H9 (cell line): ENCODE results near the gene PRPF4. TPM values are rescaled to one million over a fixed set of nuclear protein-coding genes. Genes with fewer than 3 reads are reported as not detected.

ENCODE experiments used
- DNase-seq: peaks from one replicate; pipeline ENCODE4 v3.0.0-alpha.2; 2017
- H2AFZ ChIP-seq: one replicate; pipeline ENCODE4 v1.6.1; 2013; ENCODE audit warnings: mild to moderate bottlenecking, low read length, control low read depth, moderate library complexity
- H2AK5ac ChIP-seq: 2 replicates; pipeline ENCODE4 v1.6.1; 2013; ENCODE audit warnings: low read length, control low read depth, mixed read lengths; ENCODE audit not compliant: insufficient read length
- H2BK120ac ChIP-seq: one replicate; pipeline ENCODE4 v1.6.1; 2013; ENCODE audit warnings: low read depth, mild to moderate bottlenecking, low read length, control low read depth, inconsistent platforms; ENCODE audit not compliant: poor library complexity, severe bottlenecking
- H2BK12ac ChIP-seq: 2 replicates; pipeline ENCODE4 v1.6.1; 2013; ENCODE audit warnings: low read length, control low read depth, mixed read lengths, low read depth; ENCODE audit not compliant: insufficient read length
- H2BK15ac ChIP-seq: 2 replicates; pipeline ENCODE4 v1.6.1; 2013; ENCODE audit warnings: low read depth, low read length, control low read depth
- H2BK20ac ChIP-seq: one replicate; pipeline ENCODE4 v1.6.1; 2013; ENCODE audit warnings: low read depth, mild to moderate bottlenecking, low read length, control low read depth, inconsistent platforms; ENCODE audit not compliant: poor library complexity, severe bottlenecking
- H2BK5ac ChIP-seq: 2 replicates; pipeline ENCODE4 v1.6.1; 2013; ENCODE audit warnings: low read length, control low read depth, mixed read lengths; ENCODE audit not compliant: insufficient read length
- H3K14ac ChIP-seq: 2 replicates; pipeline ENCODE4 v1.6.1; 2013; ENCODE audit warnings: low read length, control low read depth; ENCODE audit not compliant: insufficient read depth
- H3K18ac ChIP-seq: 2 replicates; pipeline ENCODE4 v1.6.1; 2013; ENCODE audit warnings: low read depth, mild to moderate bottlenecking, mixed read lengths, low read length, control low read depth; ENCODE audit not compliant: insufficient read length
- H3K23ac ChIP-seq: 2 replicates; pipeline ENCODE4 v1.6.1; 2013; ENCODE audit warnings: low read length, control low read depth, mixed read lengths, low read depth; ENCODE audit not compliant: insufficient read length
- H3K23me2 ChIP-seq: 2 replicates; pipeline ENCODE4 v1.6.1; 2013; ENCODE audit warnings: low read depth, mild to moderate bottlenecking, mixed read lengths, low read length, control low read depth; ENCODE audit not compliant: insufficient read length, poor library complexity, severe bottlenecking
- H3K27ac ChIP-seq: 2 replicates; pipeline ENCODE4 v1.5.1; 2013; ENCODE audit warnings: low read length, control low read depth, mixed read lengths, low read depth; ENCODE audit not compliant: insufficient read length
- H3K27me3 ChIP-seq: 2 replicates; pipeline ENCODE4 v1.6.1; 2013; ENCODE audit warnings: low read length, control low read depth, inconsistent platforms; ENCODE audit not compliant: insufficient read depth
- H3K4ac ChIP-seq: 2 replicates; pipeline ENCODE4 v1.6.1; 2013; ENCODE audit warnings: low read depth, mild to moderate bottlenecking, control low read depth, inconsistent platforms, low read length, moderate library complexity
- H3K4me1 ChIP-seq: 2 replicates; pipeline ENCODE4 v1.6.1; 2013; ENCODE audit warnings: low read length, control low read depth, inconsistent platforms; ENCODE audit not compliant: insufficient read depth
- H3K4me2 ChIP-seq: 2 replicates; pipeline ENCODE4 v1.6.1; 2013; ENCODE audit warnings: low read length, control low read depth, mixed read lengths; ENCODE audit not compliant: insufficient read length, insufficient read depth
- H3K56ac ChIP-seq: 2 replicates; pipeline ENCODE4 v1.6.1; 2013; ENCODE audit warnings: low read depth, mild to moderate bottlenecking, mixed read lengths, low read length, control low read depth; ENCODE audit not compliant: insufficient read length
- H3K79me1 ChIP-seq: 2 replicates; pipeline ENCODE4 v1.6.1; 2013; ENCODE audit warnings: low read depth, mild to moderate bottlenecking, moderate library complexity, low read length, control low read depth, inconsistent platforms; ENCODE audit not compliant: insufficient read depth, poor library complexity, severe bottlenecking
- H3K79me2 ChIP-seq: 2 replicates; pipeline ENCODE4 v1.6.1; 2013; ENCODE audit warnings: low read length, control low read depth, inconsistent platforms; ENCODE audit not compliant: insufficient read depth
- H3K9ac ChIP-seq: 2 replicates; pipeline ENCODE4 v1.6.1; 2013; ENCODE audit warnings: low read length, control low read depth, mixed read lengths; ENCODE audit not compliant: insufficient read length; ENCODE audit errors: extremely low read depth
- H3K9me3 ChIP-seq: one replicate; pipeline ENCODE4 v1.6.1; 2013; ENCODE audit warnings: low read depth, low read length, inconsistent platforms; ENCODE audit not compliant: control insufficient read depth
- H3T11ph ChIP-seq: one replicate; pipeline ENCODE4 v1.6.1; 2013; ENCODE audit warnings: mild to moderate bottlenecking, low read length, control low read depth, inconsistent platforms
- H4K20me1 ChIP-seq: one replicate; pipeline ENCODE4 v1.6.1; 2013; ENCODE audit not compliant: control insufficient read depth, insufficient read length, insufficient read depth
- H4K5ac ChIP-seq: 2 replicates; pipeline ENCODE4 v1.6.1; 2013; ENCODE audit warnings: low read depth, mild to moderate bottlenecking, mixed read lengths, low read length, control low read depth; ENCODE audit not compliant: insufficient read length
- H4K8ac ChIP-seq: replicated peaks from 2 replicates; pipeline ENCODE4 v1.6.1; 2013; ENCODE audit warnings: low read length, control low read depth, mixed read lengths, low read depth; ENCODE audit not compliant: insufficient read length
- H4K91ac ChIP-seq: 2 replicates; pipeline ENCODE4 v1.6.1; 2013; ENCODE audit warnings: low read depth, mild to moderate bottlenecking, moderate library complexity, mixed read lengths, low read length, control low read depth; ENCODE audit not compliant: insufficient read length
- H3K27ac Mint-ChIP-seq, 3 experiments: 2 replicates in 2 of 3; 3 replicates in 1 of 3; pipeline ENCODE4 v1.8.0; 2020 to 2021; ENCODE audit warnings: mixed read lengths in 3 of 3, mild to moderate bottlenecking in 1 of 3, moderate library complexity in 1 of 3
- H3K27me3 Mint-ChIP-seq: 2 replicates; pipeline ENCODE4 v1.8.0; 2021; ENCODE audit warnings: low read depth, mild to moderate bottlenecking, moderate library complexity, mixed read lengths
- H3K36me3 Mint-ChIP-seq, 3 experiments: 2 replicates in 2 of 3; 3 replicates in 1 of 3; pipeline ENCODE4 v1.8.0; 2020 to 2021; ENCODE audit warnings: low read depth in 3 of 3, mixed read lengths in 3 of 3; ENCODE audit not compliant: insufficient read depth in 1 of 3
- H3K4me1 Mint-ChIP-seq, 2 experiments: 2 replicates each; pipeline ENCODE4 v1.8.0; 2020; ENCODE audit warnings: mixed read lengths in 2 of 2
- H3K4me3 Mint-ChIP-seq, 2 experiments: 2 replicates in 1 of 2; 3 replicates in 1 of 2; pipeline ENCODE4 v1.8.0; 2020 to 2021; ENCODE audit warnings: mild to moderate bottlenecking in 2 of 2, mixed read lengths in 2 of 2, moderate library complexity in 1 of 2
- H3K9me3 Mint-ChIP-seq, 2 experiments: 2 replicates in 1 of 2; 3 replicates in 1 of 2; pipeline ENCODE4 v1.8.0; 2020; ENCODE audit warnings: mild to moderate bottlenecking in 2 of 2, mixed read lengths in 2 of 2, moderate library complexity in 1 of 2
- WGBS: extraction: QIAGEN DNeasy Blood & Tissue Kit; methylation state at CpG from one replicate; pipeline ENCODE4 v1.1.7; 2013; ENCODE audit warnings: missing lambda C conversion rate, low lambda C conversion rate, mixed read lengths; ENCODE audit not compliant: insufficient read length; ENCODE audit errors: extremely low coverage; 5-methylcytosine and 5-hydroxymethylcytosine counted together
- total RNA-seq: library from RNA; stranded (reverse); gene quantifications from 2 replicates; pipeline ENCODE4 v1.2.1, GENCODE V29; 2021
- TF ChIP-seq, protein P1 (sequence below): fragments of 200-600 bp; sonication (generic); conservative IDR thresholded peaks from 3 replicates; pipeline ENCODE4 v1.8.0; 2021; ENCODE audit warnings: antibody characterized with exemption, mild to moderate bottlenecking

PRPF4 gene
- total RNA-seq, 1 experiment from 2014 or later, result 49.8 TPM

DNA sequence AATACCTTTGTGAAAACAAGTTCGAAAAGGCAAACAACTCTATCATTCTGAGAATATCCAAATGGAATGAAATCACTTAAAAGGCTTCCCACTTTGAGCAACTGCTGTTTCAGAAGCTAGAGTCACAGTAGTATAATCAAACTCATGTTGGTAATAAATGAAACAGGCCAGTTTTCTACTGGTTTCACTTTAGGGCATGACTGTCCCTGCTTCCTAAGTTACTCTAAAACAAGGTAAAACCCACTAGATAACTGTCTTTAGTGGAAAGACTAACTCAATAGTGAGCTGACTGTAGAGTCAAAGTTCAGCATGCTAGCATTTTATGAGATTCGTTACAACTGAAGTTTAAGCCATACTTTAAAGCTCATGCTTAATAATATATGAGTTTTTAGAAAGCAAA is 6.1 kb upstream of the PRPF4 start:
- Histone ChIP-seq H3K27ac (no peak overlapping the region), H3K4me2 (no peak overlapping the region), H3K14ac (no peak overlapping the region), H3K23me2 (no peaks in the 10 kb centered on the region), H2BK120ac (no peak overlapping the region), H3K79me2 (no peaks in the 10 kb centered on the region), H4K91ac (no peak overlapping the region), H3K23ac (no peak overlapping the region), H3K9ac (no peak overlapping the region), H2BK15ac (no peak overlapping the region), H2BK20ac (no peak overlapping the region), H3T11ph (no peak overlapping the region), H3K56ac (no peak overlapping the region), H4K20me1 (no peaks in the 10 kb centered on the region), H3K4me1 (no peaks in the 10 kb centered on the region), H3K79me1 (no peaks in the 10 kb centered on the region), H3K4ac (no peak overlapping the region), H2BK12ac (no peak overlapping the region), H2AFZ (no peak overlapping the region), H3K27me3 (no peaks in the 10 kb centered on the region), H2BK5ac (no peak overlapping the region), H3K9me3 (no peaks in the 10 kb centered on the region), H4K5ac (no peak overlapping the region), H2AK5ac (no peak overlapping the region), H3K18ac (no peak overlapping the region), H4K8ac (no peak overlapping the region)
- H3K27me3 Mint-ChIP-seq, result no peaks in the 10 kb centered on the region
- no CpG with 5 or more reads among the region's 2 CpGs for WGBS
- DNase-seq, result no peak
- TF ChIP-seq, protein P1, sequence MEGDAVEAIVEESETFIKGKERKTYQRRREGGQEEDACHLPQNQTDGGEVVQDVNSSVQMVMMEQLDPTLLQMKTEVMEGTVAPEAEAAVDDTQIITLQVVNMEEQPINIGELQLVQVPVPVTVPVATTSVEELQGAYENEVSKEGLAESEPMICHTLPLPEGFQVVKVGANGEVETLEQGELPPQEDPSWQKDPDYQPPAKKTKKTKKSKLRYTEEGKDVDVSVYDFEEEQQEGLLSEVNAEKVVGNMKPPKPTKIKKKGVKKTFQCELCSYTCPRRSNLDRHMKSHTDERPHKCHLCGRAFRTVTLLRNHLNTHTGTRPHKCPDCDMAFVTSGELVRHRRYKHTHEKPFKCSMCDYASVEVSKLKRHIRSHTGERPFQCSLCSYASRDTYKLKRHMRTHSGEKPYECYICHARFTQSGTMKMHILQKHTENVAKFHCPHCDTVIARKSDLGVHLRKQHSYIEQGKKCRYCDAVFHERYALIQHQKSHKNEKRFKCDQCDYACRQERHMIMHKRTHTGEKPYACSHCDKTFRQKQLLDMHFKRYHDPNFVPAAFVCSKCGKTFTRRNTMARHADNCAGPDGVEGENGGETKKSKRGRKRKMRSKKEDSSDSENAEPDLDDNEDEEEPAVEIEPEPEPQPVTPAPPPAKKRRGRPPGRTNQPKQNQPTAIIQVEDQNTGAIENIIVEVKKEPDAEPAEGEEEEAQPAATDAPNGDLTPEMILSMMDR, result no peak
- H3K36me3 Mint-ChIP-seq, result peaks cover 10 to 48% (median 37%) of the 10 kb centered on the region in 3 experiments; a peak in 5 of 7 replicates
- peaks cover 4 to 5% of the 10 kb centered on the region in 2 experiments for H3K4me1 Mint-ChIP-seq
- H3K27ac Mint-ChIP-seq, result no peak overlapping the region
- no peaks in the 10 kb centered on the region for H3K9me3 Mint-ChIP-seq
- H3K4me3 Mint-ChIP-seq, result no peak overlapping the region
